GM18519 (cell line): ENCODE measurements around the gene OR10H4.
"Not testable (repeated sequence)": the region's sequence is repeated elsewhere in the genome, so short reads cannot be mapped to it uniquely, and the experiment has no call there.

ENCODE experiments used
- ATAC-seq: cut with Tn5 transposase; IDR thresholded peaks from one replicate; pipeline ENCODE4 v1.9.1; 2021; ENCODE audit warnings: mild to moderate bottlenecking, moderate library complexity; ENCODE audit not compliant: unreplicated experiment, low FRiP score

Gene OR10H4

GRCh38 chr19:15948223-15949058 lies at the start of gene OR10H4:
TSS of gene OR10H4 (plus strand) at chr19:15949008. CDS start at chr19:15949008, 0 bp downstream.
- no peak for ATAC-seq

GRCh38 chr19:15899561-15899960 lies 49.2 kb upstream of the OR10H4 start:
- ATAC-seq, result not testable (repeated sequence)

DNA sequence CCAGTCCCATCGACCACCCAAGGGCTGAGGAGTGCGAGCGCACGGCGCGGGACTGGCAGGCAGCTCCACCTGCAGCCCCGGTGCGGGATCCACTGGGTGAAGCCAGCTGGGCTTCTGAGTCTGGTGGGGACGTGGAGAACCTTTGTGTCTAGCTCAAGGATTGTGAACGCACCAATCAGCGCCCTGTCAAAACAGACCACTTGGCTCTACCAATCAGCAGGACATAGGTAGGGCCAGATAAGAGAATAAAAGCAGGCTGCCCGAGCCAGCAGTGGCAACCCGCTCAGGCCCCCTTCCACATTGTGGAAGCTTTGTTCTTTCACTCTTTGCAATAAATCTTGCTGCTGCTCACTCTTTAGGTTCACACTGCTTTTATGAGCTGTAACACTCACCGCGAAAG lies 48.8 kb upstream of the OR10H4 start:
- not testable (repeated sequence) for ATAC-seq

DNA sequence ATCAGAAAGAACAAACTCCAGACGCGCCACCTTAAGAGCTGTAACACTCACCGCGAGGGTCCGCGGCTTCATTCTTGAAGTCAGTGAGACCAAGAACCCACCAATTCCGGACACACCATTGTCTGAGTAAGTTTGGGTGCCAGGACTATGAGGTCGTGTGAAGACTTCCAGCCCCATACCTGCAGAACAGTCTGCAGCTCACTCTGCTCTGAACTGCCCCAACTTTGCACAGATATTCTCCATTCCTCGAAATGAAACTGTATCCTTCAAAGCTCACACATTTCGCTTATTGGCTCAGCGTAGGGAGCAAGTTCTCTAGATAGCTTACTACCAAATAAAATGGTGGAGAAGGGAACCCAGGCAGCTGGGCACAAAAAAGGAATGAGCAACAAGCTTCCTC lies 48.3 kb upstream of the OR10H4 start:
- ATAC-seq, result no peak

- no peak for ATAC-seq
These were observed 46.6 kb upstream of the OR10H4 start for GRCh38 chr19:15902254-15902653.

DNA sequence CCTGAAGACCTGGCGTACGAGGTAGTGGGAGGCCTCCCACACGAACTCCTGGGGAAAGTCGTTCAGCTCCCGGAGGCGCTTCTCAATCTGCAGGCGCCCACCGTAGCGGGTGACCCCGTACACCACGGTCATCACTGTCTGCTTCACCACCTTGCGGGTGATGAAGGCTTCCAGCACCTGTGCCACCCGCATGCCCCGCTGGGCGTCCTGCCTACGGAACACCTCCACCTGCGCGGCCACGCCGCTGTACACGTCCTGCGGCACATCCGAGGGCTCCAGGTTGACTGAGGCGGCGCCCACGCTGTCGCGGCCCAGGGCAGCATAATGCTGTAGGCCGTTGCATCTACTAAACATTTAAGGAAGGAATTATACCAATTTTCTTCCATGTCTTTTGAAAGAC lies 45.9 kb upstream of the OR10H4 start:
- ATAC-seq, result not testable (repeated sequence)

- ATAC-seq, result no peak
These were observed 43.8 kb upstream of the OR10H4 start for GRCh38 chr19:15905026-15905425.

- no peak for ATAC-seq
These were observed 37.1 kb upstream of the OR10H4 start for GRCh38 chr19:15911599-15912235.

- ATAC-seq, result no peak
These were observed 35.4 kb upstream of the OR10H4 start for GRCh38 chr19:15913384-15913783.

DNA sequence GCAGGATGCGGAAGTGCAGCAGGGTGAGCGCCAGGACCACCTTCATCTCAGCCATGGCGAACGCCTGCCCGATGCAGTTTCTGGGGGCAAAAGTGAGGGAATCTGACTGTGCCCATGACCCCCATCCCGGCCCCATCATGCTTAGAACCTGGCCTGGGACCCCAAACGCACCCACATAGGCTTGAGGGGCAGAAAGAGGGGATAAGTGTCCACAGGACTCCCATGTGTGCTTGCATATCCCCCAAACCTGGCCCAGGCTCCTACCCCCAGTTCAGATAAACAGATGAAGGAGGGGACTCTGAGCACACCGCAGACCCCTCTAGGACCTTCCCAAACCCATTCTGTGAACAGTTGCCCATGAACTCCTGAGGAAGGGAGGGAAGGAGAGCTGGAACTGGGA lies 35.0 kb upstream of the OR10H4 start:
- no peak for ATAC-seq

- no peak for ATAC-seq
These were observed 33.7 kb upstream of the OR10H4 start for GRCh38 chr19:15915109-15915508.

DNA sequence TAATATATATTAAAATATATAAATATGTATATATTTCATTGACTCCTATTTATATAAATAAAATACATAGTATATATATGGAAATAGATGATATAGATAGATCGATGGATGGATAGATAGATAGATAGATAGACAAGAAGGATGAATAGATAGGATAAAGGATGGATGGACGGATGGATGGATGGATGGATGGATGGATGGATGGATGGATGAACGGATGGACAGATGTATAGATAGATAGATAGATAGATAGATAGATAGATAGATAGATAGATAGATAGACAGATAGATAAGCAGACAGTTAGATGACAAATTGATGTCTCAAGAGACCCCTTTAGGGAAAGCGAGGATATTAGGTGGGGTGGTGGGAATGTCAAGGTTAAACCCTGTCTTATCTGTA lies 29.6 kb upstream of the OR10H4 start:
- no peak for ATAC-seq

GRCh38 chr19:15922021-15922420 lies 26.8 kb upstream of the OR10H4 start:
- ATAC-seq, result no peak

DNA sequence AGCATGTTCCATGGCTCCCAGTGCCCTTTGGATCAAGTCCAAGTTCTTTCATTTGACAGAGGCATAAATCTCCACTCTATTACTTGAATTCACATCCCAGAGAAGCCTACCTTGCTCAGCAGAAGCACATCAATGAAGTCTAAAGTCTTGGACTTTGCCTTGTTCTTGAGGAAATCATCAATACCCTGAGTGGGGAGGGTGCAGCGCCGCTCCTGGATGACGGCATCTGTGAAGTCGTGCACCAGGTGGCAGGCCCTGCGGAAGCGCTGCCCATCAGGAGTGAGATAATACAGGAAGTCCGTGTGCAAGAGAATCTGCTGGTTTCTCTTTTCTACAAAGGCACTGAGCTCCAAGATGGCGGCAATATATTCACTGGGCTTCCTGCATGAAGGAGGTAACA lies 25.1 kb upstream of the OR10H4 start:
- no peak for ATAC-seq

GRCh38 chr19:15926484-15926883 lies 22.3 kb upstream of the OR10H4 start:
- no peak for ATAC-seq

DNA sequence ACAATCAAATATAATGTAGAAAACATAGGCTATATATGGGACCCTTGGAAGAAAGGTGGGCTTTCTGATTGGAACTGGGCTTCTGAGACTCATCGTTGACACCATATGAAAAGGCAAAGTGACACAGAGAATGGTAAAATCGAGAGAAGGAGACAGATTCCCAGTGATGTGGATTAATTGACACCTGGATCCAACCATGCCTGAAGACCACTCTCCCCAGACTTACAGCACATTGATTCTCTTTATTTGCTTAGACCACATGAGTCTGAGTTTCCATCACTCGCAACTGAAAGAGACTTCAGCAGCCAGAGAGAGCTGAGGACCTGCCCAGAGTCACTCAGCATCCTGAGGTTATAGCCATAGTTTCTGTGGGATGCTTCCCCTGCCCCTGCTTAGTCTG lies 20.5 kb upstream of the OR10H4 start:
- ATAC-seq, result no peak

- not testable (repeated sequence) for ATAC-seq
These were observed 15.0 kb upstream of the OR10H4 start for GRCh38 chr19:15933761-15934331.

GRCh38 chr19:15934332-15935078 lies 14.3 kb upstream of the OR10H4 start, which contains the start of gene CYP4F11:
TSS of gene CYP4F11 (minus strand) at chr19:15934529. CDS start at chr19:15934408, 121 bp downstream.
- no peak for ATAC-seq

- no peak for ATAC-seq
These were observed 13.6 kb upstream of the OR10H4 start for GRCh38 chr19:15935167-15935702.

- ATAC-seq, result no peak
These were observed 12.6 kb upstream of the OR10H4 start for GRCh38 chr19:15936173-15936572.

- no peak for ATAC-seq
These were observed 11.9 kb upstream of the OR10H4 start for GRCh38 chr19:15936950-15937349.
